CD4-positive, alpha-beta T cell (primary cell): Measurements from ENCODE around the gene KCNJ2. TPM values are rescaled to one million over a fixed set of nuclear protein-coding genes. Genes with fewer than 3 reads are reported as not detected.

ENCODE experiments used
- ATAC-seq: fragments of 200-7000 bp; cut with Tn5 transposase; one replicate; pipeline ENCODE4 v1.10.0; 2022; ENCODE audit warnings: mild to moderate bottlenecking; ENCODE audit not compliant: poor library complexity
- CTCF ChIA-PET: fragments of 350-600 bp; sonication (Branson Sonifier 250); formaldehyde crosslinking; loops from one replicate; lab custom pipeline; 2021; ENCODE audit warnings: antibody characterized with exemption, inconsistent platforms; lab: Charles Lee
- POLR2A ChIA-PET: fragments of 350-600 bp; sonication (Branson Sonifier 250); formaldehyde crosslinking; loops from one replicate; lab custom pipeline; 2021; ENCODE audit warnings: antibody characterized with exemption, inconsistent platforms; lab: Charles Lee
- DNase-seq, 14 experiments: peaks; one replicate each; pipeline ENCODE4 v3.0.0-alpha.2; 2013 to 2020; ENCODE audit warnings: mixed read lengths in 2 of 14
- H3K27ac ChIP-seq, 2 donors: one replicate each; pipeline versions ENCODE4 v1.5.1 to v1.7.0; 2013; ENCODE audit warnings: low read length in 2 of 2, low read depth in 1 of 2, mild to moderate bottlenecking in 1 of 2
- H3K27me3 ChIP-seq, 2 experiments: 1 replicate in 1 of 2; 2 replicates in 1 of 2; pipeline versions ENCODE4 v1.6.1 to v1.7.0; 2013; ENCODE audit warnings: low read length in 2 of 2, control low read depth in 1 of 2, mild to moderate bottlenecking in 1 of 2, moderate library complexity in 1 of 2; ENCODE audit not compliant: insufficient read depth in 2 of 2, control insufficient read depth in 1 of 2
- H3K36me3 ChIP-seq: one replicate; pipeline ENCODE4 v1.6.1; 2013; ENCODE audit warnings: low read length, control low read depth; ENCODE audit not compliant: insufficient read depth
- H3K4me1 ChIP-seq: one replicate; pipeline ENCODE4 v1.6.1; 2013; ENCODE audit warnings: low read length, control low read depth; ENCODE audit not compliant: insufficient read depth
- H3K4me3 ChIP-seq: one replicate; pipeline ENCODE4 v1.5.1; 2013; ENCODE audit warnings: mild to moderate bottlenecking, low read length, moderate library complexity
- H3K9me3 ChIP-seq, 2 experiments: 1 replicate in 1 of 2; 2 replicates in 1 of 2; pipeline versions ENCODE4 v1.6.1 to v1.7.0; 2013; ENCODE audit warnings: low read length in 2 of 2, mild to moderate bottlenecking in 2 of 2, control low read depth in 1 of 2, moderate library complexity in 1 of 2; ENCODE audit not compliant: control insufficient read depth in 1 of 2, insufficient read depth in 1 of 2
- H3K27ac Mint-ChIP-seq: one replicate; pipeline ENCODE4 v1.8.0; 2020; ENCODE audit warnings: mixed read lengths
- H3K27me3 Mint-ChIP-seq: one replicate; pipeline ENCODE4 v1.8.0; 2021; ENCODE audit warnings: mixed read lengths
- H3K36me3 Mint-ChIP-seq: one replicate; pipeline ENCODE4 v1.8.0; 2021; ENCODE audit warnings: low read depth, mixed read lengths
- H3K4me1 Mint-ChIP-seq: one replicate; pipeline ENCODE4 v1.8.0; 2021; ENCODE audit warnings: low read depth, mixed read lengths
- H3K4me3 Mint-ChIP-seq: one replicate; pipeline ENCODE4 v1.8.0; 2020; ENCODE audit warnings: mild to moderate bottlenecking, mixed read lengths
- H3K9me3 Mint-ChIP-seq: one replicate; pipeline ENCODE4 v1.8.0; 2020; ENCODE audit warnings: mixed read lengths
- CTCF ChIP-seq: fragments of 200-600 bp; IDR thresholded peaks from one replicate; pipeline ENCODE4 v1.8.0; 2022; ENCODE audit warnings: antibody characterized with exemption, mild to moderate bottlenecking
- intact Hi-C, 2 experiments: fragments of 100-400 bp; cut with DNase I in 1 of 2; cut with micrococcal nuclease in 1 of 2; formaldehyde crosslinking; loops; one replicate each; pipeline versions ENCODE4 v1.15.1 to v1.9.0; 2023 to 2025; cut with DNase I, micrococcal nuclease
- total RNA-seq, 174 experiments: library from RNA in 2 of 174; stranded (reverse) in 2 of 174; gene quantifications; one replicate each; pipeline ENCODE4 v1.2.3 and lab custom pipeline; 2021 to 2026

The KCNJ2 gene
- total RNA-seq, 2 experiments from 2014 or later = not detected

- Mint-ChIP-seq H3K4me1 (no peaks in the 10 kb centered on the region), H3K4me3 (no peak overlapping the region), H3K27ac (no peak overlapping the region), H3K27me3 (no peaks in the 10 kb centered on the region), H3K9me3 (no peaks in the 10 kb centered on the region), H3K36me3 (no peaks in the 10 kb centered on the region)
- Histone ChIP-seq H3K27ac (no peak overlapping the region), H3K4me3 (no peak overlapping the region), H3K4me1 (no peaks in the 10 kb centered on the region), H3K36me3 (no peaks in the 10 kb centered on the region), H3K27me3 (no peaks in the 10 kb centered on the region), H3K9me3 (no peaks in the 10 kb centered on the region)
- no peak for ATAC-seq
- no peak for TF ChIP-seq CTCF
- DNase-seq = no peak
- CTCF ChIA-PET = no interaction called here
- POLR2A ChIA-PET = no interaction called here
- intact Hi-C loops = no loop called here
Observed at GRCh38 chr17:70153210-70153609, 16.1 kb upstream of the KCNJ2 start.

- H3K27ac ChIP-seq = no peak overlapping the region
- ChIA-PET CTCF (no interaction called here), POLR2A (no interaction called here)
- intact Hi-C loops = no loop called here
- ATAC-seq = no peak
- H3K4me3 ChIP-seq = no peak overlapping the region
- H3K9me3 Mint-ChIP-seq = no peaks in the 10 kb centered on the region
- H3K27me3 ChIP-seq = no peaks in the 10 kb centered on the region
- no peak overlapping the region for H3K27ac Mint-ChIP-seq
- no peak for DNase-seq
- no peaks in the 10 kb centered on the region for H3K36me3 Mint-ChIP-seq
- H3K4me1 ChIP-seq = no peaks in the 10 kb centered on the region
- TF ChIP-seq CTCF = no peak
- no peak overlapping the region for H3K4me3 Mint-ChIP-seq
- H3K9me3 ChIP-seq = no peaks in the 10 kb centered on the region
- no peaks in the 10 kb centered on the region for H3K27me3 Mint-ChIP-seq
- no peaks in the 10 kb centered on the region for H3K36me3 ChIP-seq
- H3K4me1 Mint-ChIP-seq = no peaks in the 10 kb centered on the region
Observed at GRCh38 chr17:70157151-70157550, 12.2 kb upstream of the KCNJ2 start.

DNA sequence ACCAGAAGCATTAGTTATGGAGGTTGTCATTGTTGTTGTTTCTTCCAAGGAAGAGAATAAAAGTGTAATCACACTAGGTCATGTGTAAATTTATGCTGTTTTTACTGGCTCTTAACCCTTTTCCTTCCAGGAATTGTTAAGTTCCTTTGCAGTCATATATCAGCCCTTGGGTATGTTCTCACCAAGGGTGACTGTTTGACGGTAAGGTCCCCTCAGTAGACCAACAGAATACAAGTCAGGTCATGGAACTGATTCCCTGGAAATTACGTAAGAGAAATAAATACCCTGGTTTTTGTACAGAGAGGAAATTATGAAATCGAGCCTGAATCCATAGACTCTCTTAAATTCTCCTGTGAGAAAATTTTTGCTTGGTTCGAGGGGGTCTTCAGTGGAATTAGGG lies 11.2 kb upstream of the KCNJ2 start:
- Mint-ChIP-seq H3K4me1 (no peaks in the 10 kb centered on the region), H3K36me3 (no peaks in the 10 kb centered on the region), H3K27me3 (no peaks in the 10 kb centered on the region), H3K27ac (no peak overlapping the region), H3K4me3 (no peak overlapping the region), H3K9me3 (no peaks in the 10 kb centered on the region)
- DNase-seq (no peak), ATAC-seq (no peak)
- H3K36me3 ChIP-seq = no peaks in the 10 kb centered on the region
- H3K27me3 ChIP-seq = no peaks in the 10 kb centered on the region
- no peak overlapping the region for H3K4me3 ChIP-seq
- POLR2A ChIA-PET = no interaction called here
- no peaks in the 10 kb centered on the region for H3K4me1 ChIP-seq
- CTCF ChIA-PET = no interaction called here
- H3K9me3 ChIP-seq = no peaks in the 10 kb centered on the region
- intact Hi-C loops = no loop called here
- no peak overlapping the region for H3K27ac ChIP-seq
- no peak for TF ChIP-seq CTCF
